Measurements from ENCODE around the gene BYSL. TPM values are rescaled to one million over a fixed set of nuclear protein-coding genes. Genes with fewer than 3 reads are reported as not detected.

The BYSL gene
- total and polyA plus RNA-seq, 9 of the 15 experiments (the other 6 are each of a cell fraction or from before 2014, with no cell fraction given), result 22.2 to 92.3 (median 53.4) TPM

GRCh38 chr6:41941280-41942066, 20.2 kb downstream of the BYSL start, which contains the start of gene CCND3 (continued):
- TF ChIP-seq, protein P1, sequence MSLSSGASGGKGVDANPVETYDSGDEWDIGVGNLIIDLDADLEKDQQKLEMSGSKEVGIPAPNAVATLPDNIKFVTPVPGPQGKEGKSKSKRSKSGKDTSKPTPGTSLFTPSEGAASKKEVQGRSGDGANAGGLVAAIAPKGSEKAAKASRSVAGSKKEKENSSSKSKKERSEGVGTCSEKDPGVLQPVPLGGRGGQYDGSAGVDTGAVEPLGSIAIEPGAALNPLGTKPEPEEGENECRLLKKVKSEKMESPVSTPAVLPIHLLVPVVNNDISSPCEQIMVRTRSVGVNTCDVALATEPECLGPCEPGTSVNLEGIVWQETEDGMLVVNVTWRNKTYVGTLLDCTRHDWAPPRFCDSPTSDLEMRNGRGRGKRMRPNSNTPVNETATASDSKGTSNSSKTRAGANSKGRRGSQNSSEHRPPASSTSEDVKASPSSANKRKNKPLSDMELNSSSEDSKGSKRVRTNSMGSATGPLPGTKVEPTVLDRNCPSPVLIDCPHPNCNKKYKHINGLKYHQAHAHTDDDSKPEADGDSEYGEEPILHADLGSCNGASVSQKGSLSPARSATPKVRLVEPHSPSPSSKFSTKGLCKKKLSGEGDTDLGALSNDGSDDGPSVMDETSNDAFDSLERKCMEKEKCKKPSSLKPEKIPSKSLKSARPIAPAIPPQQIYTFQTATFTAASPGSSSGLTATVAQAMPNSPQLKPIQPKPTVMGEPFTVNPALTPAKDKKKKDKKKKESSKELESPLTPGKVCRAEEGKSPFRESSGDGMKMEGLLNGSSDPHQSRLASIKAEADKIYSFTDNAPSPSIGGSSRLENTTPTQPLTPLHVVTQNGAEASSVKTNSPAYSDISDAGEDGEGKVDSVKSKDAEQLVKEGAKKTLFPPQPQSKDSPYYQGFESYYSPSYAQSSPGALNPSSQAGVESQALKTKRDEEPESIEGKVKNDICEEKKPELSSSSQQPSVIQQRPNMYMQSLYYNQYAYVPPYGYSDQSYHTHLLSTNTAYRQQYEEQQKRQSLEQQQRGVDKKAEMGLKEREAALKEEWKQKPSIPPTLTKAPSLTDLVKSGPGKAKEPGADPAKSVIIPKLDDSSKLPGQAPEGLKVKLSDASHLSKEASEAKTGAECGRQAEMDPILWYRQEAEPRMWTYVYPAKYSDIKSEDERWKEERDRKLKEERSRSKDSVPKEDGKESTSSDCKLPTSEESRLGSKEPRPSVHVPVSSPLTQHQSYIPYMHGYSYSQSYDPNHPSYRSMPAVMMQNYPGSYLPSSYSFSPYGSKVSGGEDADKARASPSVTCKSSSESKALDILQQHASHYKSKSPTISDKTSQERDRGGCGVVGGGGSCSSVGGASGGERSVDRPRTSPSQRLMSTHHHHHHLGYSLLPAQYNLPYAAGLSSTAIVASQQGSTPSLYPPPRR (CRISPR knock-in tag; IDR thresholded peaks at IDR 0.05; ENCODE audit: borderline replicate concordance), result no peak
- TF ChIP-seq STAG1 (CRISPR knock-in tag; IDR thresholded peaks at IDR 0.05; ENCODE audit: borderline replicate concordance) (peak; percentile 35; the same call in 1 of the 2 replicates), MAFG (tag; conservative IDR thresholded peaks at IDR 0.05) (no peak), RBBP5 (IDR thresholded peaks at IDR 0.05; ENCODE audit: borderline replicate concordance, insufficient read depth, low read length, poor library complexity, severe bottlenecking) (peak; percentile 89), ZFX (CRISPR knock-in tag; IDR thresholded peaks at IDR 0.05) (peak; percentile 65; the same call in 1 of the 2 replicates), CREM (IDR thresholded peaks at IDR 0.05; ENCODE audit: low read depth) (peak; percentile 58), FOXM1 (IDR thresholded peaks at IDR 0.05; ENCODE audit: low read depth) (no peak), FOXM1 (CRISPR knock-in tag; IDR thresholded peaks at IDR 0.05; ENCODE audit: low read depth) (peak; percentile 86), DMBX1 (CRISPR knock-in tag; IDR thresholded peaks at IDR 0.05; ENCODE audit: borderline replicate concordance) (no peak), POLR2AphosphoS2 (IDR thresholded peaks at IDR 0.05; ENCODE audit: low read length) (peak; percentile 38; the same call in 1 of the 2 replicates), SIN3A (IDR thresholded peaks at IDR 0.05; ENCODE audit: borderline replicate concordance in 2 of 2, control insufficient read depth in 1 of 2, low read depth in 2 of 2, low read length in 2 of 2) (peak in 1 of 2 experiments; percentile 82; a peak in 1 of 4 replicates), ZNF384 (IDR thresholded peaks at IDR 0.05; ENCODE audit: low read depth, low read length) (no peak), SP2 (IDR thresholded peaks at IDR 0.05; ENCODE audit: extremely low read depth, low read depth, low read length, poor library complexity, severe bottlenecking) (peak; percentile 10), ZNF316 (IDR thresholded peaks at IDR 0.05) (no peak), NRF1 (conservative IDR thresholded peaks at IDR 0.05 in 1 of 2, IDR thresholded peaks at IDR 0.05 in 1 of 2) (peak; percentile 79 to 85; a peak in 3 of 4 replicates), FOXP1 (CRISPR knock-in tag; IDR thresholded peaks at IDR 0.05) (no peak), PRMT5 (CRISPR knock-in tag; IDR thresholded peaks at IDR 0.05) (0 out of 2 replicates have a peak, but pooled peaks have one; percentile 53), VEZF1 (CRISPR knock-in tag; IDR thresholded peaks at IDR 0.05) (peak; percentile 79), EZH2 (IDR thresholded peaks at IDR 0.05; ENCODE audit: borderline replicate concordance, low read depth, low read length) (no peak)
- TF ChIP-seq, protein P2, sequence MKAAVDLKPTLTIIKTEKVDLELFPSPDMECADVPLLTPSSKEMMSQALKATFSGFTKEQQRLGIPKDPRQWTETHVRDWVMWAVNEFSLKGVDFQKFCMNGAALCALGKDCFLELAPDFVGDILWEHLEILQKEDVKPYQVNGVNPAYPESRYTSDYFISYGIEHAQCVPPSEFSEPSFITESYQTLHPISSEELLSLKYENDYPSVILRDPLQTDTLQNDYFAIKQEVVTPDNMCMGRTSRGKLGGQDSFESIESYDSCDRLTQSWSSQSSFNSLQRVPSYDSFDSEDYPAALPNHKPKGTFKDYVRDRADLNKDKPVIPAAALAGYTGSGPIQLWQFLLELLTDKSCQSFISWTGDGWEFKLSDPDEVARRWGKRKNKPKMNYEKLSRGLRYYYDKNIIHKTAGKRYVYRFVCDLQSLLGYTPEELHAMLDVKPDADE (conservative IDR thresholded peaks at IDR 0.05; ENCODE audit: control insufficient read depth, low read depth, low read length), result peak; percentile 92
